Breast epithelium (tissue), 4 donors: ENCODE results near the gene IQSEC2. TPM values are rescaled to one million over a fixed set of nuclear protein-coding genes. Genes with fewer than 3 reads are reported as not detected.

Experiments
- DNase-seq, 2 donors: peaks; one replicate each; pipeline ENCODE4 v3.0.0-alpha.2; 2019; ENCODE audit warnings: low spot score in 2 of 2
- H3K27ac ChIP-seq, 2 donors: fragments of 200-600 bp; sonication (generic) in 1 of 2; one replicate each; pipeline ENCODE4 v1.5.1; 2016 to 2019; ENCODE audit warnings: mild to moderate bottlenecking in 1 of 2
- H3K27me3 ChIP-seq, 2 donors: fragments of 200-600 bp; sonication (generic) in 1 of 2; one replicate each; pipeline versions ENCODE4 v1.5.1 to v1.6.0; 2017 to 2019; ENCODE audit warnings: control low read depth in 1 of 2, mild to moderate bottlenecking in 1 of 2
- H3K36me3 ChIP-seq: fragments of 200-600 bp; one replicate; pipeline ENCODE4 v1.5.1; 2019
- H3K4me1 ChIP-seq, 2 donors: fragments of 200-600 bp; sonication (generic); one replicate each; pipeline ENCODE4 v1.5.1; 2016 to 2019; ENCODE audit warnings: control low read depth in 1 of 2
- H3K4me3 ChIP-seq, 3 donors: fragments of 200-600 bp; sonication (generic); 1 replicate in 2 of 3; 2 replicates in 1 of 3; pipeline ENCODE4 v1.5.1; 2016 to 2019; ENCODE audit warnings: mild to moderate bottlenecking in 3 of 3, moderate library complexity in 2 of 3
- H3K9me3 ChIP-seq, 2 donors: fragments of 200-600 bp; sonication (generic) in 1 of 2; one replicate each; pipeline ENCODE4 v1.5.1; 2016 to 2019; ENCODE audit warnings: control low read depth in 1 of 2
- CTCF ChIP-seq, 3 donors: fragments of 450-650 bp; IDR thresholded peaks; one replicate each; pipeline ENCODE4 v1.5.1; 2016 to 2017; ENCODE audit warnings: antibody characterized with exemption in 3 of 3, mild to moderate bottlenecking in 3 of 3, moderate library complexity in 3 of 3
- POLR2A ChIP-seq: fragments of 450-650 bp; IDR thresholded peaks from one replicate; pipeline ENCODE4 v1.6.1; 2016; ENCODE audit warnings: antibody characterized with exemption, mild to moderate bottlenecking, moderate library complexity
- POLR2AphosphoS5 ChIP-seq, 3 donors: sonication (generic); formaldehyde crosslinking; IDR thresholded peaks; one replicate each; pipeline ENCODE4 v1.6.1; 2017; ENCODE audit warnings: antibody characterized with exemption in 3 of 3
- intact Hi-C: fragments of 100-400 bp; cut with DNase I; formaldehyde crosslinking; loops from one replicate; pipeline ENCODE4 v1.15.1; 2023; ENCODE audit warnings: low total_unique reads
- total RNA-seq, 3 donors: library from RNA; depleted of rRNA; stranded (reverse); fragments of >200 nt; gene quantifications; one replicate each; pipeline ENCODE4 v1.1.0, GENCODE V29; 2016

Gene IQSEC2
- total RNA-seq, 3 donors from 2014 or later, result 16.7 to 18.7 (median 18.3) TPM

- H3K36me3 ChIP-seq, result no peaks in the 10 kb centered on the region
- no peaks in the 10 kb centered on the region for H3K4me1 ChIP-seq
- intact Hi-C loops, result no loop called here
- DNase-seq, result no peak
- H3K27ac ChIP-seq, result no peak overlapping the region
- TF ChIP-seq CTCF (IDR thresholded peaks at IDR 0.05) (no peak), POLR2A (no peak), POLR2AphosphoS5 (IDR thresholded peaks at IDR 0.05) (no peak)
- H3K4me3 ChIP-seq, result no peak overlapping the region
- no peaks in the 10 kb centered on the region for H3K9me3 ChIP-seq
- H3K27me3 ChIP-seq, result peaks cover 0 to 58% of the 10 kb centered on the region in 2 donors
Measured at GRCh38 chrX:53253293-53254020, 27.9 kb downstream of the IQSEC2 start.

GRCh38 chrX:53251307-53251706, 30.1 kb downstream of the IQSEC2 start:
- H3K4me3 ChIP-seq, result no peak overlapping the region
- no peaks in the 10 kb centered on the region for H3K36me3 ChIP-seq
- H3K27ac ChIP-seq, result no peak overlapping the region
- no peaks in the 10 kb centered on the region for H3K4me1 ChIP-seq
- H3K27me3 ChIP-seq, result peaks cover 0 to 54% of the 10 kb centered on the region in 2 donors
- TF ChIP-seq POLR2A (no peak), POLR2AphosphoS5 (IDR thresholded peaks at IDR 0.05) (no peak), CTCF (IDR thresholded peaks at IDR 0.05) (no peak)
- intact Hi-C loops, result no loop called here
- DNase-seq, result no peak
- H3K9me3 ChIP-seq, result no peaks in the 10 kb centered on the region

GRCh38 chrX:53250556-53250955, 30.8 kb downstream of the IQSEC2 start:
- H3K27me3 ChIP-seq, result peaks cover 0 to 50% of the 10 kb centered on the region in 2 donors
- TF ChIP-seq POLR2A (no peak), POLR2AphosphoS5 (IDR thresholded peaks at IDR 0.05) (no peak)

GRCh38 chrX:53249408-53250042, 31.9 kb downstream of the IQSEC2 start:
- no peak overlapping the region for H3K27ac ChIP-seq
- TF ChIP-seq POLR2AphosphoS5 (IDR thresholded peaks at IDR 0.05), result no peak
- TF ChIP-seq CTCF (IDR thresholded peaks at IDR 0.05), result no peak
- no peak for TF ChIP-seq POLR2A
- peaks cover 0 to 43% of the 10 kb centered on the region in 2 donors for H3K27me3 ChIP-seq
- H3K9me3 ChIP-seq, result no peaks in the 10 kb centered on the region
- DNase-seq, result no peak
- no peaks in the 10 kb centered on the region for H3K36me3 ChIP-seq
- no peaks in the 10 kb centered on the region for H3K4me1 ChIP-seq
- H3K4me3 ChIP-seq, result no peak overlapping the region
- intact Hi-C loops, result no loop called here

More at GRCh38 chrX:53250556-53250955, 30.8 kb downstream of the IQSEC2 start:
- no peaks in the 10 kb centered on the region for H3K9me3 ChIP-seq
- H3K27ac ChIP-seq, result no peak overlapping the region
- intact Hi-C loops, result no loop called here
- no peak overlapping the region for H3K4me3 ChIP-seq
- no peaks in the 10 kb centered on the region for H3K36me3 ChIP-seq
- no peaks in the 10 kb centered on the region for H3K4me1 ChIP-seq
- DNase-seq, result no peak

GRCh38 chrX:53247928-53248327, 33.5 kb downstream of the IQSEC2 start:
- DNase-seq, result no peak

More at GRCh38 chrX:53247928-53248327, 33.5 kb downstream of the IQSEC2 start:
- Histone ChIP-seq H3K4me3 (no peak overlapping the region), H3K27me3 (peaks cover 0 to 51% of the 10 kb centered on the region in 2 donors), H3K36me3 (no peaks in the 10 kb centered on the region), H3K4me1 (no peaks in the 10 kb centered on the region), H3K9me3 (no peaks in the 10 kb centered on the region), H3K27ac (no peak overlapping the region)
- intact Hi-C loops, result no loop called here
- TF ChIP-seq CTCF (IDR thresholded peaks at IDR 0.05) (no peak), POLR2AphosphoS5 (IDR thresholded peaks at IDR 0.05) (no peak), POLR2A (no peak)
